Measurements from ENCODE around the gene OR6K2.

DNA sequence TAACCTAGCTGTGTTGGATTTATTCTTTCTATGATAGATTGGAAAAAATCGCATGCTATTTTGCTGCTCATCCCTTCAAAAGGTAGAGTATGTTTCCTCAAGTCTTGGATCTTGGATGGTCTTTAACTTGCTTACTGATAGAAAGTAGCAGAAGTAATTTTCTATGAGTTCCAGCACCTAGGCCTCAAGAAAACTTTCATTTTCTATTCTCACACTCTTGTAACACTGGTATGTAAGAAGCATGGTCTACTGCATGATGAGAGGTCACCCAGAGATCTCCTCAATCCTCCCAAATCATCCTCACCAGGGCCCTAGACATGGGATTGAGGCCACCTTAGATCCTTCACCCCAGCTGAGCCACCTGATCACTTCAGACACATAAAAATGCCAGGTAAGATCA, 21.2 kb downstream of the OR6K2 start:
- TF ChIP-seq POLR2A (IDR thresholded peaks at IDR 0.05; ENCODE audit: extremely low read depth, insufficient read length) (no peak), MYC (IDR thresholded peaks at IDR 0.05; ENCODE audit: low read depth, low read length) (no peak)
- TF ChIP-seq, protein P1, sequence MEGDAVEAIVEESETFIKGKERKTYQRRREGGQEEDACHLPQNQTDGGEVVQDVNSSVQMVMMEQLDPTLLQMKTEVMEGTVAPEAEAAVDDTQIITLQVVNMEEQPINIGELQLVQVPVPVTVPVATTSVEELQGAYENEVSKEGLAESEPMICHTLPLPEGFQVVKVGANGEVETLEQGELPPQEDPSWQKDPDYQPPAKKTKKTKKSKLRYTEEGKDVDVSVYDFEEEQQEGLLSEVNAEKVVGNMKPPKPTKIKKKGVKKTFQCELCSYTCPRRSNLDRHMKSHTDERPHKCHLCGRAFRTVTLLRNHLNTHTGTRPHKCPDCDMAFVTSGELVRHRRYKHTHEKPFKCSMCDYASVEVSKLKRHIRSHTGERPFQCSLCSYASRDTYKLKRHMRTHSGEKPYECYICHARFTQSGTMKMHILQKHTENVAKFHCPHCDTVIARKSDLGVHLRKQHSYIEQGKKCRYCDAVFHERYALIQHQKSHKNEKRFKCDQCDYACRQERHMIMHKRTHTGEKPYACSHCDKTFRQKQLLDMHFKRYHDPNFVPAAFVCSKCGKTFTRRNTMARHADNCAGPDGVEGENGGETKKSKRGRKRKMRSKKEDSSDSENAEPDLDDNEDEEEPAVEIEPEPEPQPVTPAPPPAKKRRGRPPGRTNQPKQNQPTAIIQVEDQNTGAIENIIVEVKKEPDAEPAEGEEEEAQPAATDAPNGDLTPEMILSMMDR (IDR thresholded peaks at IDR 0.05; ENCODE audit: low read depth, low read length): no peak

All from NB4 (cell line).